ENCODE results near the gene NEMP2. TPM values are rescaled to one million over a fixed set of nuclear protein-coding genes. Genes with fewer than 3 reads are reported as not detected.

NEMP2 gene
- total RNA-seq, 2 experiments from 2014 or later: 11.6 to 12.2 TPM

GRCh38 chr2:190575263-190575662, 40.7 kb upstream of the NEMP2 start:
- intact Hi-C loops (cut with DNase I, micrococcal nuclease): no loop called here

GRCh38 chr2:190574169-190574568, 39.6 kb upstream of the NEMP2 start:
- no peaks in the 10 kb centered on the region for H3K36me3 Mint-ChIP-seq (ENCODE audit: low read depth)
- CTCF ChIA-PET: interaction anchor here (0.7 to 1.0 kb wide), 2 partner anchors 38 to 106 kb away, joined by 3 read pairs; no protein-coding TSS in a partner anchor
- H3K27me3 Mint-ChIP-seq: no peaks in the 10 kb centered on the region
- no peak overlapping the region for H3K27ac Mint-ChIP-seq
- DNase-seq (no peak), ATAC-seq (ENCODE audit: poor library complexity) (no peak)
- H3K4me1 Mint-ChIP-seq (ENCODE audit: low read depth): peaks cover 39% of the 10 kb centered on the region
- intact Hi-C loops (cut with DNase I, micrococcal nuclease): no loop called here
- no peak overlapping the region for H3K27ac ChIP-seq (ENCODE audit: low read depth in 1 of 2, low read length in 2 of 2)
- POLR2A ChIA-PET: interaction anchor here (1.6 kb wide), 1 partner anchor 12 kb away, joined by 3 read pairs; no protein-coding TSS in a partner anchor
- H3K36me3 ChIP-seq (ENCODE audit: insufficient read depth, low read length): no peaks in the 10 kb centered on the region
- H3K9me3 ChIP-seq (ENCODE audit: control insufficient read depth in 1 of 2, insufficient read depth in 1 of 2, low read length in 2 of 2): no peaks in the 10 kb centered on the region
- H3K9me3 Mint-ChIP-seq: no peaks in the 10 kb centered on the region
- no peaks in the 10 kb centered on the region for H3K4me1 ChIP-seq (ENCODE audit: insufficient read depth, low read length)
- H3K4me3 ChIP-seq (ENCODE audit: low read length): no peak overlapping the region
- H3K27me3 ChIP-seq (ENCODE audit: control insufficient read depth in 1 of 2, insufficient read depth in 2 of 2, low read length in 2 of 2): no peaks in the 10 kb centered on the region
- no peak for TF ChIP-seq CTCF (IDR thresholded peaks at IDR 0.05)
- no peak overlapping the region for H3K4me3 Mint-ChIP-seq

More at GRCh38 chr2:190575263-190575662, 40.7 kb upstream of the NEMP2 start:
- TF ChIP-seq CTCF (IDR thresholded peaks at IDR 0.05): no peak
- peaks cover 40% of the 10 kb centered on the region for H3K4me1 Mint-ChIP-seq (ENCODE audit: low read depth)
- H3K27ac ChIP-seq (ENCODE audit: low read depth in 1 of 2, low read length in 2 of 2): no peak overlapping the region
- no peaks in the 10 kb centered on the region for H3K27me3 ChIP-seq (ENCODE audit: control insufficient read depth in 1 of 2, insufficient read depth in 2 of 2, low read length in 2 of 2)
- DNase-seq (peak in 1 of 14 experiments; percentile 62), ATAC-seq (ENCODE audit: poor library complexity) (peak; percentile 26)
- peak overlapping the region; percentile 58 for H3K27ac Mint-ChIP-seq
- no peaks in the 10 kb centered on the region for H3K36me3 Mint-ChIP-seq (ENCODE audit: low read depth)
- H3K9me3 Mint-ChIP-seq: no peaks in the 10 kb centered on the region
- H3K4me1 ChIP-seq (ENCODE audit: insufficient read depth, low read length): no peaks in the 10 kb centered on the region
- H3K9me3 ChIP-seq (ENCODE audit: control insufficient read depth in 1 of 2, insufficient read depth in 1 of 2, low read length in 2 of 2): no peaks in the 10 kb centered on the region
- no peaks in the 10 kb centered on the region for H3K36me3 ChIP-seq (ENCODE audit: insufficient read depth, low read length)
- CTCF ChIA-PET: interaction anchor here (0.6 kb wide), 1 partner anchor 105 kb away, joined by 3 read pairs; no protein-coding TSS in a partner anchor
- POLR2A ChIA-PET: interaction anchor here (0.5 to 1.5 kb wide), 4 partner anchors 9 to 42 kb away, joined by 3 read pairs; no protein-coding TSS in a partner anchor
- H3K4me3 Mint-ChIP-seq: no peak overlapping the region
- H3K27me3 Mint-ChIP-seq: no peaks in the 10 kb centered on the region
- no peak overlapping the region for H3K4me3 ChIP-seq (ENCODE audit: low read length)

- POLR2A ChIA-PET: no interaction called here
Observed at GRCh38 chr2:190572246-190572645, 37.7 kb upstream of the NEMP2 start.

More at GRCh38 chr2:190572246-190572645, 37.7 kb upstream of the NEMP2 start:
- TF ChIP-seq CTCF (IDR thresholded peaks at IDR 0.05): no peak
- H3K4me3 Mint-ChIP-seq: no peak overlapping the region
- no peak for DNase-seq
- peaks cover 4% of the 10 kb centered on the region for H3K9me3 Mint-ChIP-seq
- no peak overlapping the region for H3K4me3 ChIP-seq (ENCODE audit: low read length)
- no peaks in the 10 kb centered on the region for H3K4me1 ChIP-seq (ENCODE audit: insufficient read depth, low read length)
- CTCF ChIA-PET: interaction anchor here (1.5 kb wide), 1 partner anchor 13 kb away, joined by 3 read pairs; no protein-coding TSS in a partner anchor
- H3K4me1 Mint-ChIP-seq (ENCODE audit: low read depth): peaks cover 25% of the 10 kb centered on the region
- no peak for ATAC-seq (ENCODE audit: poor library complexity)
- no peak overlapping the region for H3K27ac Mint-ChIP-seq
- no peaks in the 10 kb centered on the region for H3K36me3 ChIP-seq (ENCODE audit: insufficient read depth, low read length)
- peaks cover 7 to 9% of the 10 kb centered on the region in 2 experiments for H3K9me3 ChIP-seq (ENCODE audit: control insufficient read depth in 1 of 2, insufficient read depth in 1 of 2, low read length in 2 of 2)
- H3K27ac ChIP-seq (ENCODE audit: low read depth in 1 of 2, low read length in 2 of 2): no peak overlapping the region
- H3K36me3 Mint-ChIP-seq (ENCODE audit: low read depth): no peaks in the 10 kb centered on the region
- no peaks in the 10 kb centered on the region for H3K27me3 Mint-ChIP-seq
- intact Hi-C loops (cut with DNase I, micrococcal nuclease): no loop called here
- no peaks in the 10 kb centered on the region for H3K27me3 ChIP-seq (ENCODE audit: control insufficient read depth in 1 of 2, insufficient read depth in 2 of 2, low read length in 2 of 2)
